ENCODE results near the gene CELF5.

Gene CELF5

GRCh38 chr19:3224346-3225168 is at the start of gene CELF5:
Gene CELF5, plus strand, starts transcription at chr19:3224661. Its CDS starts 79 bp downstream, at chr19:3224740.
- DNase-seq (ENCODE audit: low read depth): peak; percentile 16

GRCh38 chr19:3175781-3176714 is 48.4 kb upstream of the CELF5 start:
- no peak for DNase-seq (ENCODE audit: low read depth)

- DNase-seq (ENCODE audit: low read depth): peak; percentile 64
Measured at GRCh38 chr19:3176715-3177501, 47.6 kb upstream of the CELF5 start.

GRCh38 chr19:3178377-3178972 is 46.0 kb upstream of the CELF5 start, which contains the start of gene S1PR4:
Gene S1PR4, plus strand, starts transcription at chr19:3178769. Its CDS starts 24 bp downstream, at chr19:3178793.
- DNase-seq (ENCODE audit: low read depth): peak; percentile 51

- no peak for DNase-seq (ENCODE audit: low read depth)
Measured at GRCh38 chr19:3178973-3179738, 45.3 kb upstream of the CELF5 start.

- no peak for DNase-seq (ENCODE audit: low read depth)
Measured at GRCh38 chr19:3179739-3180293, 44.6 kb upstream of the CELF5 start.

GRCh38 chr19:3183721-3184641 is 40.5 kb upstream of the CELF5 start:
- no peak for DNase-seq (ENCODE audit: low read depth)

- peak; percentile 40 for DNase-seq (ENCODE audit: low read depth)
Measured at GRCh38 chr19:3184847-3185460, 39.5 kb upstream of the CELF5 start.

GRCh38 chr19:3185461-3186159 is 38.9 kb upstream of the CELF5 start, which contains the start of gene NCLN:
Gene NCLN, plus strand, starts transcription at chr19:3185930. Its CDS starts 101 bp downstream, at chr19:3186031.
- DNase-seq (ENCODE audit: low read depth): peak; percentile 92

GRCh38 chr19:3186160-3186688 is 38.2 kb upstream of the CELF5 start:
- DNase-seq (ENCODE audit: low read depth): no peak

GRCh38 chr19:3186891-3187661 is 37.4 kb upstream of the CELF5 start:
- no peak for DNase-seq (ENCODE audit: low read depth)

- DNase-seq (ENCODE audit: low read depth): no peak
Measured at GRCh38 chr19:3187662-3188511, 36.6 kb upstream of the CELF5 start.

- DNase-seq (ENCODE audit: low read depth): no peak
Measured at GRCh38 chr19:3188627-3189596, 35.5 kb upstream of the CELF5 start.

GRCh38 chr19:3189702-3190469 is 34.6 kb upstream of the CELF5 start:
- no peak for DNase-seq (ENCODE audit: low read depth)

Data from stimulated activated CD8-positive, alpha-beta memory T cell treated with anti-CD3 and anti-CD28 coated beads, Interleukin-12 subunit alpha, Interleukin-12 subunit beta, amount 100 ng/mL, for 1 hour (primary cell).